Omental fat pad (tissue), 4 donors: ENCODE data around the gene FGF1. TPM values are rescaled to one million over a fixed set of nuclear protein-coding genes. Genes with fewer than 3 reads are reported as not detected.

Source experiments
- ATAC-seq: fragments of 150-250 bp; one replicate; pipeline ENCODE4 v1.9.1; 2016; ENCODE audit warnings: mild to moderate bottlenecking, moderate library complexity; ENCODE audit not compliant: low FRiP score
- DNase-seq: peaks from one replicate; pipeline ENCODE4 v3.0.0-alpha.2; 2019; ENCODE audit warnings: low spot score
- CTCF ChIP-seq, 3 donors: fragments of 450-650 bp; IDR thresholded peaks; one replicate each; pipeline ENCODE4 v1.5.1; 2016 to 2017; ENCODE audit warnings: antibody characterized with exemption in 3 of 3, mild to moderate bottlenecking in 3 of 3, moderate library complexity in 2 of 3
- total RNA-seq, 4 donors: library from RNA; depleted of rRNA; stranded (reverse); fragments of >200 nt; gene quantifications; one replicate each; pipeline ENCODE4 v1.1.0, GENCODE V29; 2016

FGF1 gene
- total RNA-seq, 4 donors from 2014 or later, result 2.2 to 43.1 (median 34.3) TPM

DNA sequence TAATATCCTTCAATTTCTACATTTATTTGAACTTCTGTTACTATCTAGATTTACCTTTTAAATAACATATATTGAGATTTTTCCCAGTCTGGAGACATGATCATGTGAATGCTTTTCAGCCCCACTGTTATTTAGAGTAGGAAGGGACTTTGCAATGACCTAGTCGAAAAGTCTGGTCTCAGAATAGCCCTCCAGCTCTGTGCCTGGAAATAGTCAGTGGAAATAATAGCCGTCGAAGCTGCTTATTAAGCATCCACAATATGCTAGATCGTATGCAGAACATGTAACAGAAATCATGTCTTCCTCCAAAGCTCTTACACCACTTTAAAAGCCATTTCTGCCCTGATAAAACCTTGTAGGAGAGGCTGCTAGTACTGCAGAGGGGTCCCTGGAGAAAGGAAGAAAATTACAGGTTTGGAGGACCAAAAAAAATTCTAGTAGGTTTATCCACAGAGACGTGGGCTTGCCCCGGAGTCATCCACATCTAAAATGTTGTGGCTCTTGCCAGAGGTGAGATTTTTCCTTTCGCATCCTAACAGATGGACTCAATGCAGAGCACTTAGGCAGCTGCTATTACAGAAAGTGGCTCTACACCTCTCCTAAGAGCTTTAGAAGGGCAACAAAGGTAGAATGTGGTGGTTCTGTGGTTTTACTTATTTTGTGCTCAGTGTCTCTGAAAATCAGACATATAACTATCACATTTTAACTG, 2.5 kb upstream of the FGF1 start:
- ATAC-seq, result no peak
- no peak for DNase-seq
- no peak for TF ChIP-seq CTCF (IDR thresholded peaks at IDR 0.05)

GRCh38 chr5:142686968-142687367, 1.1 kb upstream of the FGF1 start:
- ATAC-seq, result no peak
- no peak for DNase-seq

DNA sequence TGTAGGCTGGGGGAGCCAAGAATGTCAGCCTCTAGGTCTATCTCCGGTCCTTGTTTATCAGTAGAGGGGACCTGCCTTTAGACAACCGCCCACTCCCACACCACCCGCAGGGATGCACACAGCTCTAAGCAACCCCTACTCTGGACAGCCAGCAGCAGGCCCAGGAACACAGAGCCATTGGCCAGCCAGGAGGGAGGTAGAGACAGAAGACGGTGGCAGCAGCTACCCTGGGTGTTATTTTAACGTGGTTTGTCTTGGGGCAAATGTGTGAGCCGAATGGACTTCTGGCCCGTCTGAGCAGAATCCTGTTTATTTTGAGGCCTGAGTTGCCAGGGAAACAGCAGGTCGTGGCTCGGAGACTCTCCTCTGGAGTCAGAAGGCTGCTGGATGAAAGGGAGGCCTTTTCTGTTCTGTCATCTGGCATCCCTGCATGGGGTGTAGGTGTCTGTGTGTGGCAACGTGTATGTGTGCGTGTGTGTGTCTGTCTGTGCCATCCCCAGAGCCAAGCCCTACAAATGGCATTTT, 382 bp upstream of the FGF1 start:
- no peak for DNase-seq
- ATAC-seq, result peak; percentile 28
- TF ChIP-seq CTCF (IDR thresholded peaks at IDR 0.05), result no peak

More at GRCh38 chr5:142686968-142687367, 1.1 kb upstream of the FGF1 start:
- no peak for TF ChIP-seq CTCF (IDR thresholded peaks at IDR 0.05)

- no peak for TF ChIP-seq CTCF (IDR thresholded peaks at IDR 0.05)
- DNase-seq (no peak), ATAC-seq (peak; percentile 29)
Observed at GRCh38 chr5:142684508-142685041, 1.3 kb downstream of the FGF1 start.

- ATAC-seq (no peak), DNase-seq (no peak)
Observed at GRCh38 chr5:142683881-142684505, 1.9 kb downstream of the FGF1 start.

DNA sequence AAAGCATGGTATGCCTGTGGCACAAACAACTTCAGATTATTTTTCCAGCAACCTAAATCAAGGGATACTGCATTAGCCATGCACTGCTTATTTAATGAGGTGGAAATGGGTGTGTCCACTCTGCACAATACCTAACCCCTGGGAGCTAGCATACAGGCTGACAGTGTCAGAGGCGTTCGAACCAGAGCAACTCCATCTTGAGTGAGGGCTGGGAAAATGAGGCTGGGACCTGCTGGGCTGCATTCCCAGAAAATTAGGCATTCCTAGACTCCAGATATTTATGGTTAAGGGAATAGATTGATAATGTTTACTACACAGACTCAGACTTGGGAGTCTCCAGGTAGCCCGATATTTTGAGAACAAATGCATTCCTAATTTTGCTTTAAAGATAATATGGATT, 2.8 kb downstream of the FGF1 start:
- DNase-seq (no peak), ATAC-seq (no peak)
- TF ChIP-seq CTCF (IDR thresholded peaks at IDR 0.05), result no peak

More at GRCh38 chr5:142683881-142684505, 1.9 kb downstream of the FGF1 start:
- no peak for TF ChIP-seq CTCF (IDR thresholded peaks at IDR 0.05)
